ENCODE results near the gene ARFGAP1.

Gene ARFGAP1

DNA sequence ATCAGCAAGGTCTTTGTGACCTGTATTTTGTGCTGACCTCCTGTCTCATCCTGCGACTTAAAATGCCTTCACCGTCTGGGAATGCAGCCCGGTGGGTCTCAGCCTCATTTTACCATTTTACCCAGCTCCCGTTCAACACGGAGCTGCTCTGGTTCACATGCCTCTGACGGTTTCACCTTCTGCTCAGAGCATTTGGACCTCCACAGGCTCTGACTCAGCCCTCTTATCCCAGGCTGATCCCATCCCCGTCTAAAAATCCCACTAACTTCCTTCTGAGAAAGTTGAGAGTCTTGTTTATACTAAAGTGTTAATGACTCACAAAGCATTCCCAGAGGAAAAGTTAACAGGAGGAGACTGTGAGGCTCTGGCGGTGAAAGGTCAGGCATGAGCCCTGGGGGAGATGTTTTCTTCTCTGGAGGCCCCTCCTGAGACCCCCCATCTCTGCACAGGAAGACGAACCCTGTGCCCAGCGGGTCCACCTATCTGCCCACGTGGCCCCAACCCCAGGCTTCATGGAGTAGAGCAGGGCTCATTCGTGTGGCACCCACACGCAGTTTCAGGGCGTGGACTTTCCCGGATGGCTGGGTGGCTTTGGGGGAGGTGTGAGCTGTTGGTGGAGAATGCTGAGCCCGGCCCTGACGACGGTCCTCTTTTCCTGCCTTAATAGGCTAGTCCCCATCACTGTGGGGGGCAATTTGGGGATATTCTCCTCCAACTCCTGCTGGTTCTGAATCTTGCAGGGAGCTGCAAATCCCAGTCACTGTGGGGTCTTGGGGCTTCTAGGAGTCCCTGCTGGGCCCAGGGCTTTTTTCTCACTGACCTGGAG lies 40.2 kb upstream of the ARFGAP1 start:
- H3K4me2 ChIP-seq (ENCODE audit: low read length) = no peak overlapping the region
- H3K9me3 ChIP-seq (ENCODE audit: control insufficient read depth, insufficient read depth, low read length) = no peaks in the 10 kb centered on the region
- peaks cover 15% of the 10 kb centered on the region for H3K4me1 ChIP-seq (ENCODE audit: control insufficient read depth, low read length)
- no peak overlapping the region for H3K27ac ChIP-seq (ENCODE audit: low read depth, low read length)
- H3K9me2 ChIP-seq (replicated peaks; ENCODE audit: control insufficient read depth, low read length) = no peaks in the 10 kb centered on the region
- TF ChIP-seq, protein P1, sequence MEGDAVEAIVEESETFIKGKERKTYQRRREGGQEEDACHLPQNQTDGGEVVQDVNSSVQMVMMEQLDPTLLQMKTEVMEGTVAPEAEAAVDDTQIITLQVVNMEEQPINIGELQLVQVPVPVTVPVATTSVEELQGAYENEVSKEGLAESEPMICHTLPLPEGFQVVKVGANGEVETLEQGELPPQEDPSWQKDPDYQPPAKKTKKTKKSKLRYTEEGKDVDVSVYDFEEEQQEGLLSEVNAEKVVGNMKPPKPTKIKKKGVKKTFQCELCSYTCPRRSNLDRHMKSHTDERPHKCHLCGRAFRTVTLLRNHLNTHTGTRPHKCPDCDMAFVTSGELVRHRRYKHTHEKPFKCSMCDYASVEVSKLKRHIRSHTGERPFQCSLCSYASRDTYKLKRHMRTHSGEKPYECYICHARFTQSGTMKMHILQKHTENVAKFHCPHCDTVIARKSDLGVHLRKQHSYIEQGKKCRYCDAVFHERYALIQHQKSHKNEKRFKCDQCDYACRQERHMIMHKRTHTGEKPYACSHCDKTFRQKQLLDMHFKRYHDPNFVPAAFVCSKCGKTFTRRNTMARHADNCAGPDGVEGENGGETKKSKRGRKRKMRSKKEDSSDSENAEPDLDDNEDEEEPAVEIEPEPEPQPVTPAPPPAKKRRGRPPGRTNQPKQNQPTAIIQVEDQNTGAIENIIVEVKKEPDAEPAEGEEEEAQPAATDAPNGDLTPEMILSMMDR (IDR thresholded peaks at IDR 0.05; ENCODE audit: low read depth, low read length, poor library complexity, severe bottlenecking) = no peak
- TF ChIP-seq EZH2phosphoT487 (IDR thresholded peaks at IDR 0.05; ENCODE audit: borderline replicate concordance, low read length) = no peak
- no peaks in the 10 kb centered on the region for H3K36me3 ChIP-seq (ENCODE audit: control insufficient read depth, low read length)
- H3K27me3 ChIP-seq (ENCODE audit: control insufficient read depth, low read length) = peaks cover 29% of the 10 kb centered on the region
- 0 out of 2 replicates have a peak, but pooled peaks cover 3% of the 10 kb centered on the region for H3F3A ChIP-seq (ENCODE audit: control insufficient read depth, insufficient read depth)
- no peaks in the 10 kb centered on the region for H4K20me1 ChIP-seq (ENCODE audit: control insufficient read depth, insufficient read depth, low read depth, low read length)
- H3K79me2 ChIP-seq (ENCODE audit: control insufficient read depth, low read length) = no peaks in the 10 kb centered on the region
- H3K4me3 ChIP-seq (ENCODE audit: low read length) = no peak overlapping the region

- no peak overlapping the region for H3K27ac ChIP-seq (ENCODE audit: low read depth, low read length)
- peaks cover 15% of the 10 kb centered on the region for H3K4me1 ChIP-seq (ENCODE audit: control insufficient read depth, low read length)
Observed at GRCh38 chr20:63233061-63233344, 39.6 kb upstream of the ARFGAP1 start.

DNA sequence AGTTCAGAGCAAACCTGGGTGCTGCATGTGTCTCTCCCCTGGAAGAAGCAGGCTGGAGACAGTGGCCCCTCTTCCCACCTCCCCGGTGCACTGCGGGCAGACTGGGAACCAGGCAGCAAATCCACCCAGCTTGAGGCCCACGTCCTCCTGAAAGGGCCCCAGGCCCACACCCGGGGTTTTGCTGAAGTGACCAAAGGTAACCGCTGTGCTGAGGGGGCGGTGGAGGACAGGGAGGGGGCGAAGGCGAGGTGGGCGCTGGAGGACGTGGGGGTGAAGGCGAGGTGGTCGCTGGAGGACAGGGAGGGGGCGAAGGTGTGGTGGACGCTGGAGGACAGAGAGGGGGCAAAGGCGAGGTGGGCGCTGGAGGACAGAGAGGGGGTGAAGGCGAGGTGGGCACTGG lies 38.7 kb upstream of the ARFGAP1 start:
- TF ChIP-seq, protein P1 (IDR thresholded peaks at IDR 0.05; ENCODE audit: low read depth, low read length, poor library complexity, severe bottlenecking) = no peak
- no peak for TF ChIP-seq EZH2phosphoT487 (IDR thresholded peaks at IDR 0.05; ENCODE audit: borderline replicate concordance, low read length)
- H3K27me3 ChIP-seq (ENCODE audit: control insufficient read depth, low read length) = peaks cover 29% of the 10 kb centered on the region
- H3K9me2 ChIP-seq (replicated peaks; ENCODE audit: control insufficient read depth, low read length) = no peaks in the 10 kb centered on the region
- H3F3A ChIP-seq (ENCODE audit: control insufficient read depth, insufficient read depth) = 0 out of 2 replicates have a peak, but pooled peaks cover 3% of the 10 kb centered on the region
- H4K20me1 ChIP-seq (ENCODE audit: control insufficient read depth, insufficient read depth, low read depth, low read length) = no peaks in the 10 kb centered on the region
- H3K79me2 ChIP-seq (ENCODE audit: control insufficient read depth, low read length) = no peaks in the 10 kb centered on the region
- H3K9me3 ChIP-seq (ENCODE audit: control insufficient read depth, insufficient read depth, low read length) = no peaks in the 10 kb centered on the region
- no peak overlapping the region for H3K4me3 ChIP-seq (ENCODE audit: low read length)
- no peak overlapping the region for H3K4me2 ChIP-seq (ENCODE audit: low read length)
- H3K36me3 ChIP-seq (ENCODE audit: control insufficient read depth, low read length) = no peaks in the 10 kb centered on the region
- no peak overlapping the region for H3K27ac ChIP-seq (ENCODE audit: low read depth, low read length)
- peaks cover 15% of the 10 kb centered on the region for H3K4me1 ChIP-seq (ENCODE audit: control insufficient read depth, low read length)

More at GRCh38 chr20:63233061-63233344, 39.6 kb upstream of the ARFGAP1 start:
- Histone ChIP-seq H3K4me2 (ENCODE audit: low read length) (no peak overlapping the region), H3K36me3 (ENCODE audit: control insufficient read depth, low read length) (no peaks in the 10 kb centered on the region), H3K4me3 (ENCODE audit: low read length) (no peak overlapping the region), H3K79me2 (ENCODE audit: control insufficient read depth, low read length) (no peaks in the 10 kb centered on the region), H3F3A (ENCODE audit: control insufficient read depth, insufficient read depth) (0 out of 2 replicates have a peak, but pooled peaks cover 3% of the 10 kb centered on the region), H3K9me3 (ENCODE audit: control insufficient read depth, insufficient read depth, low read length) (no peaks in the 10 kb centered on the region), H4K20me1 (ENCODE audit: control insufficient read depth, insufficient read depth, low read depth, low read length) (no peaks in the 10 kb centered on the region), H3K27me3 (ENCODE audit: control insufficient read depth, low read length) (peaks cover 29% of the 10 kb centered on the region), H3K9me2 (replicated peaks; ENCODE audit: control insufficient read depth, low read length) (no peaks in the 10 kb centered on the region)
- TF ChIP-seq, protein P1 (IDR thresholded peaks at IDR 0.05; ENCODE audit: low read depth, low read length, poor library complexity, severe bottlenecking) = no peak
- no peak for TF ChIP-seq EZH2phosphoT487 (IDR thresholded peaks at IDR 0.05; ENCODE audit: borderline replicate concordance, low read length)

Measured in DOHH2 (cell line).